ENCODE measurements around the gene ENDOD1. TPM values are rescaled to one million over a fixed set of nuclear protein-coding genes. Genes with fewer than 3 reads are reported as not detected.

ENDOD1 gene
- total RNA-seq, 1 experiment from 2014 or later = 0.87 TPM

DNA sequence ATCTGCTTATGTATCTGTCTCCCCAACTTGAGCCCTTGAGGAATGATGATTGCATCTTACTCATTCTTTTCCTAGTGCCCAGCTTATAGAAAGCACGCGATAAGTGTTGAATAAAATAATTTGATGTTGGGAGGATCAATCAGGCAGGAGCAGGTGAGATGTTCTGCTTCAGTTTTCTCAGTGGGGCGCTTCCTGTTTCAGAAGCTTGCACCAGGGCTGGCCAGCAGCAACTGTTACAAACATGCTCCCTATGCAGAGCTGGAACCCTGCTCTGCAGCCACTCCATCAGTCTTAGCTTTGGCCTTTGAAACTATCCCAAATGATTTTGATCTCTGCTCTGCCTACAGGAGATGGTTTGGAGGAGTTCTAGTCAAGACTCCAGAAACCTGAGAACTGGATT, 3.9 kb downstream of the ENDOD1 start:
- Histone ChIP-seq H3K14ac (ENCODE audit: insufficient read depth, low read length) (no peak overlapping the region), H3K27me3 (ENCODE audit: insufficient read depth, low read length) (peaks cover 13% of the 10 kb centered on the region; the same call in 1 of the 2 replicates), H2BK15ac (ENCODE audit: low read depth, low read length) (no peak overlapping the region), H3K9me3 (ENCODE audit: control insufficient read depth, low read depth, low read length) (no peaks in the 10 kb centered on the region), H2BK5ac (ENCODE audit: insufficient read length, low read length) (no peak overlapping the region), H2AK5ac (ENCODE audit: insufficient read length, low read length) (no peak overlapping the region), H4K91ac (ENCODE audit: insufficient read length, low read depth, low read length) (no peak overlapping the region), H3K79me2 (ENCODE audit: insufficient read depth, low read length) (no peaks in the 10 kb centered on the region), H4K8ac (replicated peaks; ENCODE audit: insufficient read length, low read depth, low read length) (no peak overlapping the region), H3K23ac (ENCODE audit: insufficient read length, low read depth, low read length) (no peak overlapping the region), H3K4me2 (ENCODE audit: insufficient read depth, insufficient read length, low read length) (no peak overlapping the region), H3K23me2 (ENCODE audit: insufficient read length, low read depth, low read length, poor library complexity, severe bottlenecking) (peaks cover 8% of the 10 kb centered on the region), H4K20me1 (ENCODE audit: control insufficient read depth, insufficient read depth, insufficient read length) (no peaks in the 10 kb centered on the region), H3K4me1 (ENCODE audit: insufficient read depth, low read length) (peaks cover 4% of the 10 kb centered on the region), H3K79me1 (ENCODE audit: insufficient read depth, low read depth, low read length, poor library complexity, severe bottlenecking) (no peaks in the 10 kb centered on the region), H2BK12ac (ENCODE audit: insufficient read length, low read depth, low read length) (no peak overlapping the region), H3K27ac (ENCODE audit: insufficient read length, low read depth, low read length) (no peak overlapping the region), H3K9ac (ENCODE audit: extremely low read depth, insufficient read length, low read length) (no peak overlapping the region), H3T11ph (ENCODE audit: low read length) (no peak overlapping the region), H3K56ac (ENCODE audit: insufficient read length, low read depth, low read length) (no peak overlapping the region), H2AFZ (ENCODE audit: low read length) (no peak overlapping the region), H3K4ac (ENCODE audit: low read depth, low read length) (no peak overlapping the region), H2BK20ac (ENCODE audit: low read depth, low read length, poor library complexity, severe bottlenecking) (no peak overlapping the region), H3K18ac (ENCODE audit: insufficient read length, low read depth, low read length) (no peak overlapping the region), H4K5ac (ENCODE audit: insufficient read length, low read depth, low read length) (no peak overlapping the region), H2BK120ac (ENCODE audit: low read depth, low read length, poor library complexity, severe bottlenecking) (no peak overlapping the region)
- no peaks in the 10 kb centered on the region; a peak in 1 of 7 replicates for H3K36me3 Mint-ChIP-seq (ENCODE audit: insufficient read depth in 1 of 3, low read depth in 3 of 3)
- TF ChIP-seq, protein P1, sequence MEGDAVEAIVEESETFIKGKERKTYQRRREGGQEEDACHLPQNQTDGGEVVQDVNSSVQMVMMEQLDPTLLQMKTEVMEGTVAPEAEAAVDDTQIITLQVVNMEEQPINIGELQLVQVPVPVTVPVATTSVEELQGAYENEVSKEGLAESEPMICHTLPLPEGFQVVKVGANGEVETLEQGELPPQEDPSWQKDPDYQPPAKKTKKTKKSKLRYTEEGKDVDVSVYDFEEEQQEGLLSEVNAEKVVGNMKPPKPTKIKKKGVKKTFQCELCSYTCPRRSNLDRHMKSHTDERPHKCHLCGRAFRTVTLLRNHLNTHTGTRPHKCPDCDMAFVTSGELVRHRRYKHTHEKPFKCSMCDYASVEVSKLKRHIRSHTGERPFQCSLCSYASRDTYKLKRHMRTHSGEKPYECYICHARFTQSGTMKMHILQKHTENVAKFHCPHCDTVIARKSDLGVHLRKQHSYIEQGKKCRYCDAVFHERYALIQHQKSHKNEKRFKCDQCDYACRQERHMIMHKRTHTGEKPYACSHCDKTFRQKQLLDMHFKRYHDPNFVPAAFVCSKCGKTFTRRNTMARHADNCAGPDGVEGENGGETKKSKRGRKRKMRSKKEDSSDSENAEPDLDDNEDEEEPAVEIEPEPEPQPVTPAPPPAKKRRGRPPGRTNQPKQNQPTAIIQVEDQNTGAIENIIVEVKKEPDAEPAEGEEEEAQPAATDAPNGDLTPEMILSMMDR (conservative IDR thresholded peaks at IDR 0.05) = no peak
- peaks cover 24 to 26% of the 10 kb centered on the region in 2 experiments for H3K4me1 Mint-ChIP-seq
- H3K4me3 Mint-ChIP-seq = no peak overlapping the region
- H3K9me3 Mint-ChIP-seq = no peaks in the 10 kb centered on the region
- H3K27ac Mint-ChIP-seq = no peak overlapping the region
- no peak for DNase-seq
- no CpG with 5 or more reads among the region's 3 CpGs for WGBS (ENCODE audit: extremely low coverage, insufficient read length, low lambda C conversion rate)
- H3K27me3 Mint-ChIP-seq (ENCODE audit: low read depth) = peaks cover 47% of the 10 kb centered on the region

Measured in H9 (cell line).